NCI-H128 (cell line): ENCODE results near the gene CASP2.
"Not testable (repeated sequence)": the region's sequence is repeated elsewhere in the genome, so short reads cannot be mapped to it uniquely, and the experiment has no call there.

Source experiments
- DNase-seq: peaks from one replicate; lab custom pipeline; 2025; ENCODE audit not compliant: unreplicated experiment; lab: John Stamatoyannopoulos, UW

The CASP2 gene

DNA sequence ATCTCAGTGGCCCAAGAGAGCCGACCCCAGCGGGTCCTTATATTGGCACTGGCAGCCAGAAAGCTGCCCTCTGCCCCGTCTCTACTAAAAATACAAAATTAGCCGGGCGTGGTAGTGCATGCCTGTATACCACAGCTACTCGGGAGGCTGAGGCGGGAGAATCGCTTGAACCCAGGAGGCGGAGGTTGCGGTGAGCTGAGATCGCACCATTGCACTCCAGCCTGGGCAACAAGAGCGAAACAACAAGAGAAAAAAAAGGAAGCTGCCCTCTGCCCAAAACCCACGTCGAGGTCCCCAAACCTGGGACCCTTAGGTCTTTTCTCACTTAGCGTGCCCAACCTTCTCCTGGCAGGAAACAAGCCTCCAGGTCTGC is 24.0 kb upstream of the CASP2 start:
- DNase-seq = not testable (repeated sequence)

DNA sequence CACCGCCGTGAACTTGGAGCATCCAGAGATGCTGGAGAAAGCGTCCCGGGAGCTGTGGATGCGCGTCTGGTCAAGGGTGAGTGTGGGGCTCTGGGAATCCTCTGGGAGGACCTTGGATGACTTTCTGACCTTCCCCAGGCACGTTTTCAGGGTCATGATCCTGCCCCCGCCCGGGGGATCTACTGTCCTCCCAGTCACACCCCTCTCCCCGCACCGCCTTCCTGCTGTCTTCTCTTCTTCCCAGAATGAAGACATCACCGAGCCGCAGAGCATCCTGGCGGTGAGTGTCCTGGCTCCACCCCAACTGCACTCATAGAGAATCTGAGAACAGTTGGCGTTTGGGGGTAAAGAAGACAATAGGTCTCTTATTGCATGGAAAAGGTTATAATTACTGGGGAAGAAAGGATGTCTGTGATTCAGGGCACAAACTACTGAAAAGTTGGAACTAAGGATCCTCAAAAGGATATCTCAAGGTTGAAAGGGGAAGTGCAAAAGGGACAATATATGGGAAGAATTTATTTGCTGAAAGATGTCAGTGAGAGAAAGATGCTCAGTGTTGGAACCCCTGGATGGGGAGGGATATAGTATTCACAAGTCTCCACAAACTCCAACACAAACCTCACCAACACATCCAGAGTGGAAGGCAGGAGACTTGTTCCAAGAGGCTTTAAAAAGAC is 23.0 kb upstream of the CASP2 start:
- no peak for DNase-seq

DNA sequence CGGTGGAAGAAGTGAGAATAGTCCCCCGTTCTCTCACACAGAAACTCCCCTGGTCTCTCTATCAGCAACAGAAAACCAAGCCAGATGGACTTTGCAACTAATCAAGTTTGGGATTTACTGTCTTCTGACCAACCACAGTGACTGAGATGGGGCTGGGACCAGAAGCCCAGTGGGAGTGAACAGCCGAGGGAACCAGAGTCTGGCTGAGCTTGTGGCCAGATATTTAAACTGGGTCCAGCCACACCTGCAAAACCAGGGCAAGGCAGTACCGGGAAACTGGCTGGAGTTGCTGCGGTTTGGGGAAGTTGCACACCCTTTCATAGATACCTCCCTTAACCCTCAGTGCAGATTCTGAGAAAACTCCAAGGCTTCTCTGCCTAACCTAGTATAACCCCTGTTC is 18.9 kb upstream of the CASP2 start:
- no peak for DNase-seq

DNA sequence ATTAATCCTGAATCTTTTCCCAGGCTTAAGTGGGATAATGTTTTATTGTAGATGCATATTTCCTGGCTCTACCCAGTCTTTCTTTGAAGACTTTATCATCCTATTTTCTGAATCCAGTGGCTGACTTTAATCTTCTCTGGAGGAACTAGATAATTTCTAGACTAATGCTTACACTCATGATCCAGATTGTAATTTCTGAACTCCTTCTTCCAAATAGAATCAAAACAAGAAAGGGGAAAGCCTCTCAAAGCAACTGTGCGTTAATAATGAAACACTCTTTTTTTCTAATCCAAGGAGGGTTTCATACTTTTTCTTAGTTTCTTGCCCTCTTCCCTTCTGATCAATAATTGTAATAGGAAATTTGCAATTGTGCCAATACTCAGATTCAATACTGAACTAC is 16.9 kb upstream of the CASP2 start:
- no peak for DNase-seq

DNA sequence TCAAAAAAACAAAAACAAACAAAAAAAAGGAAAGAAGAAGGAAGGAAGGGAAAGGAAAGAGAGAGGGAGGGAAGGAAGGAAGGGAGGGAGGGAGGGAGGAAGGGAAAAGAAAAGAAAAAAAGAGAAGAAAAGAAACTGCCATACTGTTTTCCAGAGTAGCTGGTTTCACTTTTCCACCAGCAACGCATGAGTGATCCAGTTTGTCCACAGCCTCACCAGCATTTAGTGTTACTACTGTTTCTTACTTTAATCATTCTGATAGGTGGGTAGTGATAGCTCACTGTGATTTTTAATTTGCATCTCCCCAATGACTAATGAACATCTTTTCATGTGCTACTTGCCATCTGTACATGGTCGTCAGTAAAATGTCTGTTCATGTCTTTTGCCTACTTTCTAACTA is 15.3 kb upstream of the CASP2 start:
- no peak for DNase-seq

DNA sequence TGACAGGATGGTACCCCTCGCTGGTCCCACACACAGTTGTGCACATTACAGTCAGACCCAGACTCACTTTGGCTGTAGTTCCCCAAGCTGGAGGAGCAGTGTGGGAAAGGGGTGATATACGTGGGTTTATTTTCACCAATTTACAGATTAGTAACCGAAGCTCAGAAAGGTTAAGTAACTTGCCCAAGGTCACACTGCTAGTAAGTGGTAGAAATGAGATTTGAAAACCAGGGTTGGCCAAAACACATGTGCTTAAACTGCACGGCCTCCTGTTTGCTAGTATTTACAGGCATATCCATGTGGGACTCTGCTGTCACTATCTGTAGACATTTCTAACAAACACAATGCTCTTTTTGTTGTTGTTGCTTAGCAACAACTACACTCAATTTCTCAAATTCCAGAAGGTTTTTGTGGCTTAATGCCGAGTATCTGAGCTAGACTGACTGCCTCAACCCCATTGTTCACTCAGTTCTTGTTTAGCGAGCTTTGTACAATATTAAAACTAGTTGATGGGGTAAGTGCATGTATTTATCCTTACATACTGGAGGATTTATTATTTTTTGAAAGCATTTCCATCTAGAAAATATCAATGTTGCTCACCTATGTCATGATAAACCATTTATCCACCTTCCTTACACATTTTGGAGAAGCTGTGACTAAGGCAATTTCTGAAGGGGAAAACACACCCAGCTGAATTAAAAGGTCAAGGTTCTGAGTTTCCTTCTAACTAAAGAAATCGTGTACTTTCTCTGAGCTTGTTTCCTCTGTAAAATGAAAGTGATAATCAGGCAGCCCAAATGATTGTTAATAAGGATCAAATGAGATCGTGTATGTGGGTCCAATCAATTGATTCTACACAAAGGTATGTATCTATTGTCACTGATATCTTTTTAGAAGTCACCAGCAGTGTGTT is 8.7 kb upstream of the CASP2 start:
- no peak for DNase-seq

DNA sequence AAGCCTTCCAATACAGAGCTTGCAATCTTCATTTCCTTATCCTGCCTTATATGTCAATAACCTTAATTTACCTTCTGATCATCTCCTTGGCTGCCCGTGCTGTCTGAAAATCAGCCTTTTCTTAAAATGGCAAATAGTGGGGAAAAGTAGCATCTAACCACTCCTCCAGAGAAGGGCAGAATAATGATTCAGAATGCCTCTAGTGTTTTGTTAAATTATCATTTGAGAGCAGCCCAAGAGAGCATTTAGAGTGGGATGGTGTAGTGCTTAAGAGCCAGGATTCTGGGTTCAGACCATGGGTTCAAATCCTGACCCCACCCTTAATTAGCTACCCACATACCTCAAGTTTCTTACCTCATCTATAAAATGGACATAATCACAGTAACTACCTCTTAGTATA is 8.0 kb upstream of the CASP2 start:
- DNase-seq = no peak

DNA sequence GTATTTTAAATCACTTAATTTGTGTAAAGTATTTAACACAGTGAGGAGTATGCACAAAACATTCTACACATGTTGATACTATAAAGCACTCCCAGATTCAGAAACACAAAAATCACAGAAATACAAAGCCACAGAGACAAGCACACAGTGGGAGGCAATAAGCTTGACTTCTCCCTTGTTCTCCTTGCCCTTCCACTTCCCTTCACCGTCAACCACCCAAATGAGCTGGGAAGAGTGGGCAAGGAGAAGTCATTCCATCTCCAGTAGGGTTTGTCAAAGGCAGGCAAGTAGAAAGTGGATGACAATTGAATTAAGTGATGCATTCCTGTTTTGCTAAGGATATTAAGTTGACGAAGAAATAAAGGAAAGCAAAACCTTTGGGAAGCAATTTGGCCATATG is 7.6 kb upstream of the CASP2 start:
- no peak for DNase-seq

DNA sequence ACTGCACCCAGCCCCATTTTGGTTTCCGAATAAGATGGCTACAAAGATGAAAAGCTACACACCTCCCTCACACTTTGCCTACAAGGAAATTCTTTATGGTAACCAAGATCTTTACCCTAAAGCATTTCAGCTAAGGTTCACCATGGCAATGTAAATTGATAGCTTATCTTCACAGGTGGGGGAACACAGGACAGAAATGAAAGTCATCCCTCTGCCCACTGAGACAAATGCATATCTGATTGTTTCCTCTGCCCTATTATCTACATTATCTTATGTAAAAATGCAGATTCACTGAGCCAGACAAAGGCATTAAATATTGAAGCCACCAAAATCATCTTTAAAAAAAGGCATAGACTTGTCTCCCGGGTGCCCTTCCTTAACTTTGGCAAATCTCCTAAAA is 6.6 kb upstream of the CASP2 start:
- no peak for DNase-seq

DNA sequence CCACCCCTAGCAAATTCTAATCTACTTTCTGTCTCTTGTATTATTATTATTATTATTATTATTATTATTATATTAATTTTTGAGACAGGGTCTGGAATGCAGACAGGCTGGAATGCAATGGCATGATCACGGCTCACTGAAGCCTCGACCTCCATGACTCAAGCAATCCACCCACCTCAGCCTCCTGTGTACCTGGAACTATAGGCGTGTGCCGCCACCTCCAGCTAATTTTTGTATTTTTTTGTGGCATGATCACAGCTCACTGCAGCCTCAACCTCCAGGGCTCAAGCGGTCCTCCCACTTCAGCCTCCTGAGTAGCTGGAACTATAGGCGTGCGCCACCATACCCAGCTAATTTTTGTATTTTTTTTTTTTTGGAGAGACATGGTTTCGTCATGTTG is 6.0 kb upstream of the CASP2 start:
- DNase-seq = no peak

DNA sequence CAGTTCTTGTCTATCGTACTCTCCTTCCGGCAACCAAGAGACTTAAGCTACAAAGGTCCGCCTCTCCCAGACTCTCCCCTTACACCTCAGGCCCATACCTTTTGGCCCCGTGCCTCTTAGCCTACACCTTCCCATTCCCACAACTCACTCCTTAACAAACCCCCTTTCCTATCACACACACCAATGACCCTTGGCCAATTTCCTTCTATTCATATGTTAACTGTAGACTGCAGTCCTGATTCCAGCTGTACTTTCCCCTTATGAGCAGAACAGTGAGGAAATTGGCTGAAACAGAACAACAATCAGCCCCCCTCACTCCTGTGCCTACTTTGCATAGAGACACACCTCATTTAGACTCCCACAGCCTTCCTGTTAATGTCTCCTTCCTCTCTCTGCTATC is 4.8 kb upstream of the CASP2 start:
- DNase-seq = no peak

DNA sequence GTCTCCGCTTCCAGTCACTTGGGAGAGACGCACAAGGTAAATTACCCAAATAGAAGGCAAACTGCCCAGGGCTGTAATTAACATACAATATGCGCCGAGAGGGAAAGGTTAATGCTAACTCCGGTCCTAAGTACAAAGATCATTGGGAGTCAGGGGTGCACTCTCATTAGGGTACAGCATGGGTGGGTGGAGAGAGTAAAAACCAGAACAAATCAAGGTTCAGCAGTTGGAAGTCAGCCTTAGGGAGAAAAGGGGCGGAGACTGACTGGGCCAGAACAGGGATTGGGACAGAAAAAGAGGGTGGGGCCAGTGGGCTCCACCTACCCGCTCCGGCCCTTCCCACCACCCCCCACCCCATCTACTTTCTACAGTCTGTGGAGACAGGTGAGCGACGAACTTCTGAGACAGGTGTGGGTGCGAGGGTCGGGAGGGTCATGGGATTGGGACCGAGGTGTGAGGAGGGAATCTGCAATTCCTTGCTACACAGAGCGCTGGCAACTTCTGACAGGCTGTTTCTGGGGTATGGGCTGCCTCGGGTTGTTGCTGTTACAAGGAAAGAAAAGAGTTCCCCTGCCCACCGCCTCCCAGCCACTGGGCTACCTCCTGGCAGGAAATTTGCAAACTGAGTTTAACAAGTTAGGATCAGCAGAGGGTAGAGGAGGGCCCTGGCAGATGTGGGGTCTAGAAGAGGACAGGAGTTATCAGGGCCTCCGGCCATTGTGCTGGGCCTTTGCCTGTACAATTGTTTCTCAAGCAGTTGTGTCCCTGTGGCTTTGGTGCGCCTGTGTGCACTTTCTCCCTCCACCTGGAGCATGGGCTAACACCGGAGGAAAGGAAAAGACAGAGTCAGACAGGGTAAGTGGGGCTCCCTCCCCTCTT is 3.3 kb upstream of the CASP2 start, which contains the start of gene TMEM139:
TSS of gene TMEM139 (plus strand) at position 368 of the 879 bp plus-strand sequence. CDS start 1,000 bp downstream, outside the sequence.
- DNase-seq = no peak

DNA sequence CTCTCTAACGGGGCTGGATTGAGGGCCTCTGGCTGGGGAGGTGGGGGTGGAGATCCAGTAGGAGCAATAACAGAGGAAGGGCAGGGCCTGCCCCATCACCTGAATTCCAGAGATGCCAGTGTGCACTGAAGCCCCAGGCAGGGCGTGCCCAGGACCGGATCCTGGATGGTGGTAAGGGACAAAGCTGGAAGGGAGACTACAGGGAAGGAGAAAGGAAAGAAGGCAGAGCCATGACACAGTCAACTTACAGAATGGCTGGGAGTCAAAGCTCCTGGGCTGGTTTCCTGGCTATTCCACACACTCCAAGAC is 2.7 kb upstream of the CASP2 start:
- DNase-seq = no peak

DNA sequence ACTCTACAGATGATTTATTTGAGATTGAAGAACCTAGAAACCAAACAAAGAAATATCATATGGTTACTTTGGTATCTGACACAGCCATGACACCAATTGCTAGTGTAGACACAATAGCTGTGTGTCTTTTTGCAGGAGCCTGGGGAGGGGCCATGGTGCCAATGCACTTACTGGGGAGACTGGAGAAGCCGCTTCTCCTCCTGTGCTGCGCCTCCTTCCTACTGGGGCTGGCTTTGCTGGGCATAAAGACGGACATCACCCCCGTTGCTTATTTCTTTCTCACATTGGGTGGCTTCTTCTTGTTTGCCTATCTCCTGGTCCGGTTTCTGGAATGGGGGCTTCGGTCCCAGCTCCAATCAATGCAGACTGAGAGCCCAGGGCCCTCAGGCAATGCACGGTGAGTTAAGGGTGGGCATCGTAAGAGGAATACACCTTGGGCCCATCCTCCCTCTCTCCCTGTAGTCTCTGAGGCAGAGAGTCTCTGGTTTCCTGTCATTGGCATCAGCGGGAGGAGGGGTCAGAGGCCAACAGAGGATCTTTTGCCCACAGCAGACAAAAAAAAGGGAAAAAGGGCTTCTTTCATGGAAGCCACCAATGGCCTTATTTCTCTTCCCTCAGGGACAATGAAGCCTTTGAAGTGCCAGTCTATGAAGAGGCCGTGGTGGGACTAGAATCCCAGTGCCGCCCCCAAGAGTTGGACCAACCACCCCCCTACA is 2.2 kb upstream of the CASP2 start:
- no peak for DNase-seq

DNA sequence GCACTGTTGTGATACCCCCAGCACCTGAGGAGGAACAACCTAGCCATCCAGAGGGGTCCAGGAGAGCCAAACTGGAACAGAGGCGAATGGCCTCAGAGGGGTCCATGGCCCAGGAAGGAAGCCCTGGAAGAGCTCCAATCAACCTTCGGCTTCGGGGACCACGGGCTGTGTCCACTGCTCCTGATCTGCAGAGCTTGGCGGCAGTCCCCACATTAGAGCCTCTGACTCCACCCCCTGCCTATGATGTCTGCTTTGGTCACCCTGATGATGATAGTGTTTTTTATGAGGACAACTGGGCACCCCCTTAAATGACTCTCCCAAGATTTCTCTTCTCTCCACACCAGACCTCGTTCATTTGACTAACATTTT is 1.6 kb upstream of the CASP2 start:
- no peak for DNase-seq

DNA sequence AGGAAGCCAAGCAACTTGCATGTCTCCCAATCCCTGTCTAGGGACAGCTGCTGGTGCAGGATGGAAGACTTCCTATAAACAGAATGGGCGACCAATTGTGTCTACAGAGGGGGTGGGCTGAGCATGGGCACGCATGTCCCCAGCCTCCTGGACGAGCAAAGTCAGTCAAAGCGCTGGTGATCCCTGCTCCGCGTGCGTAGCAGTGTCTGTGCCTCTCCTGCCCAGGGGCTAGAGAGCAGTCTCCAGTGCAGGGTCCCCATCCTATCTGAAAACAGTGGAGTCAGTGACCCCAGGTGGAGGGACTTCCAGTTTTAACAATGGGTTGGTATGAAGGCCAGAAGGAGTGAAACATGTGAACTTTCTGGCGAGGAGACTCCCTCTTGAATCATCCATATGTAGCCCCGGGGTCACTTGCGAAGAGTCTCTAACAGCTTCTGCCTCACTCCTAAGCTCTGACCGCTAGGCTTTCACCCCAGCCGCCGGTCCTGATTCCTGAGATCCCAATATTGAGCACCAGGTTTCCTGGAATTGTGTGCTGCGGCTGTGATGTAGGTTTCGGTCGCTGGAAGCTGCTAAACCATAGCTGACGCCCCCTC is 714 bp upstream of the CASP2 start:
- no peak for DNase-seq

DNA sequence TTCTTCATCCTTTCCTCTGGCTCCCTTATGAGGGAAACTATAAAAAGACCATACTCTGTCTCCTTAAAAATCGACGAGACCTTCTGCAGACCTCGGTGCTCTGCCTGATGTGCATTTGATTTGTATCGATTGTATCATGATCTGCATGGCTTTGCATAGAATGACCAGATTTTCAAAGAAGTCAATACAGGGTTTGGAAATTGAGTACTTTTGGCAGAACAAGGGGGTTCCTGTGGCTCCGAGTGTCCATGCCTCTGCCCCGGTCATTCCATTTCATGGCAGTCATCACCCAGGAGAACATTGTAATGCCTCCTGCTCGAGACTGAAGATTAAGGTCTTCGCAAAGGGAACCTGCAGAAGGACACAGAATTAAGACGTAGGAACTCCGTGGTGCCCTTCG is 685 bp downstream of the CASP2 start:
- DNase-seq = no peak

DNA sequence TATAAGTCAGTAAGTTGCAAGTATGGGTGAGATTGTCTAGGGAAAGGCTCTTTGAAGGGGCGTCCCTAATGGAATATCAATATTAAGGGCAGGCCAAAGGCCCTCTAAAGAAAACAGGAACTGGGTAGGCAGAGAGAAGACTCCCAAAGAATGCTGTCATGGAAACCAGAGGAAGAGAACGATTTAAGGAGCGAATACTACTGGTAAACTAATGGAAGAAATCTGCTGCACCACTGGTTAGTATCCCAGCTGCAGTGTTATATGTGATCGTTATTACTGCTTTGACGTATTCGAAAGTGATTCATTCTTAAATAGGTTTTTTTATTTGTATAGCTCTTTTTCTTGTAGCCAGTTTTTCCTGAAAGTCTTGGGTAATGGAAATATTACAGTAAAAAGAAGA is 1.3 kb downstream of the CASP2 start:
- DNase-seq = no peak

DNA sequence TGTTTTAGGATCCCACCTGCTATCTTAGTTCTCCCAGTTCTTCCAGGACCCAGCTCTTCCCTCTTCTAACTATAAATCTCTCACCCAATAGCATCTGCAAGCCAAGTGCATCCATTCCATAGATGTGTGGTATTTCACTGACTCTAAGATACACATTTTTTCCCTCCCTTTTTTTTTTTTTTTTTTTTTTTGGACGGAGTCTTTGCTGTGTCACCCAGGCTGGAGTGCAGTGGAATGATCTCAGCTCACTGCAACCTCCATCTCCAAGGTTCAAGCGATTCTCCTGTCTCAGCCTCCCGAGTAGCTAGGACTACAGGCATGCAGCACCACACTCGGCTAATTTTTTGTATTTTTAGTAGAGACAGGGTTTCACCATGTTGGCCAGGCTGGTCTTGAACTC is 1.7 kb downstream of the CASP2 start:
- not testable (repeated sequence) for DNase-seq

DNA sequence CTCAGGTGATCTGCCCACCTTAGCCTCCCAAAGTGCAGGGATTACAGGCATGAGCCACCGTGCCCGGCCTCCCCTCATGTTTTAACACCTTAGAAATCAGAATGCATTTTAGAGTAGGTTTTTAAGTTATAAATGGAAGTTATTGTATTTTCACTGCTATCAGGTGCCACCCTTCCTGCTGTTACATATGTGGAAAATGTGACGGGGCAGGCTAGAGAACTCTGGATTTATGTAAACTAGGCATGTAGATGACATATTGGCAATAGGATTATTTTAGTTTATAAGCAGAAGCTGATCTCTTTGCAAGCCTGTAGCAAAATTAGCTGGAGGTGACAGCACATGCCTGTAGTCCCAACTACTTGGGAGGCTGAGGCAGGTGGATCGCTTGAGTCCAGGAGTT is 2.1 kb downstream of the CASP2 start:
- no peak for DNase-seq

DNA sequence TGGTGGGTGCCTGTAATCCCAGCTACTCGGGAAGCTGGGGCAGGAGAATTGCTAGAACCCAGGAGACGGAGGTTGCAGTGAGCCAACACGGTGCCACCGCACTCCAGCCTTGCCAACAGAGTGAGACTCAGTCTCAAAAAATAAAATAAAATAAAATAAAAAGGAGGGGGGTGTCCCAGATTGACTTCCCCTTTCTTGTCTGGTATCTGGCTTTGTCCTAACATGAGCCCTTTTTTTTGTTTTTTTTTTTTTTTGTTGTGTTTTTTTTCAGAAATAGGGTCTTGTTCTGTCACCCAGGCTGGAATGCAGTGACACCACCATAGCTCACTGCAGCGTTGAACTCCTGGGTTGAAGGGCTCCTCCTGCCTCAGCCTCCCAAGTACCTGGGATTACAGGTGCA is 4.7 kb downstream of the CASP2 start:
- DNase-seq = no peak
